ENCODE data around the gene LY6G6F. TPM values are rescaled to one million over a fixed set of nuclear protein-coding genes. Genes with fewer than 3 reads are reported as not detected.

The LY6G6F gene
- total and polyA plus RNA-seq, 2 of the 13 experiments (the other 11 are each of a cell fraction or from before 2014, with no cell fraction given), result not detected

- TF ChIP-seq ASH2L (IDR thresholded peaks at IDR 0.05; ENCODE audit: insufficient read length, low read depth, low read length) (peak; percentile 63), ZFP37 (CRISPR knock-in tag; IDR thresholded peaks at IDR 0.05; ENCODE audit: borderline replicate concordance) (peak; percentile 88), ZNF772 (CRISPR knock-in tag; IDR thresholded peaks at IDR 0.05) (peak; percentile 88), POLR2G (IDR thresholded peaks at IDR 0.05; ENCODE audit: low read depth, low read length) (peak; percentile 97), GPBP1L1 (CRISPR knock-in tag; IDR thresholded peaks at IDR 0.05) (no peak), REL (CRISPR knock-in tag; conservative IDR thresholded peaks at IDR 0.05) (0 out of 2 replicates have a peak, but pooled peaks have one; percentile 43), ZSCAN29 (CRISPR knock-in tag; conservative IDR thresholded peaks at IDR 0.05) (peak; percentile 86), JUND (CRISPR knock-in tag; IDR thresholded peaks at IDR 0.05) (no peak; the same call in 1 of the 2 replicates), TCF7 (IDR thresholded peaks at IDR 0.05; ENCODE audit: low read depth) (no peak), HNRNPL (IDR thresholded peaks at IDR 0.05; ENCODE audit: low read depth, low read length) (peak; percentile 88; the same call in 1 of the 2 replicates), ZBTB14 (CRISPR knock-in tag; IDR thresholded peaks at IDR 0.05) (no peak), ZNF501 (CRISPR knock-in tag; IDR thresholded peaks at IDR 0.05) (peak; percentile 92), ZNF564 (CRISPR knock-in tag; IDR thresholded peaks at IDR 0.05) (peak; percentile 92), KIAA2018 (CRISPR knock-in tag; IDR thresholded peaks at IDR 0.05; ENCODE audit: borderline replicate concordance) (peak; percentile 36; the same call in 1 of the 2 replicates), SNRNP70 (IDR thresholded peaks at IDR 0.05; ENCODE audit: low read depth, low read length) (peak; percentile 82; the same call in 1 of the 2 replicates)
Observed at GRCh38 chr6:31729979-31730630, 23.4 kb downstream of the LY6G6F start (continued).
